ENCODE results near the gene EVC2. TPM values are rescaled to one million over a fixed set of nuclear protein-coding genes. Genes with fewer than 3 reads are reported as not detected.

EVC2 gene
- total RNA-seq, 4 donors from 2014 or later, result 0.20 to 10.5 (median 3.9) TPM

- TF ChIP-seq CTCF (IDR thresholded peaks at IDR 0.05) (no peak), POLR2AphosphoS5 (IDR thresholded peaks at IDR 0.05) (no peak), EP300 (IDR thresholded peaks at IDR 0.05; ENCODE audit: low read depth) (no peak)
- no peak for DNase-seq
- Histone ChIP-seq H3K27ac (no peak overlapping the region), H3K27me3 (no peaks in the 10 kb centered on the region), H3K4me3 (no peak overlapping the region), H3K4me1 (no peaks in the 10 kb centered on the region), H3K9me3 (no peaks in the 10 kb centered on the region), H3K36me3 (no peaks in the 10 kb centered on the region)
- intact Hi-C loops (cut with DNase I; ENCODE audit: low total_unique reads) (no loop called here), in situ Hi-C loops (cut with MboI; ENCODE audit: low pct_ligation_motif_present in 1 of 4, low pct_unique_long_range_greater_than_20kb in 1 of 4, low sequenced_read_pairs in 3 of 4) (no loop called here)
- 55 to 90% methylated on average over 2 to 3 of the region's 3 CpGs for WGBS, 2 donors (ENCODE audit: low coverage in 1 of 2)
Observed at GRCh38 chr4:5639556-5639955, 68.8 kb downstream of the EVC2 start.

- 69% methylated on average over 4 of the region's 4 CpGs; no CpG with 5 or more reads in 1 of the 2 donors for WGBS, 2 donors (ENCODE audit: low coverage in 1 of 2)
- H3K9me3 ChIP-seq, result no peaks in the 10 kb centered on the region
- H3K27me3 ChIP-seq, result no peaks in the 10 kb centered on the region
- in situ Hi-C loops (cut with MboI; ENCODE audit: low pct_ligation_motif_present in 1 of 4, low pct_unique_long_range_greater_than_20kb in 1 of 4, low sequenced_read_pairs in 3 of 4) (no loop called here), intact Hi-C loops (cut with DNase I; ENCODE audit: low total_unique reads) (no loop called here)
- H3K4me3 ChIP-seq, result no peak overlapping the region
- no peaks in the 10 kb centered on the region for H3K4me1 ChIP-seq
- DNase-seq, result no peak
- no peak overlapping the region for H3K27ac ChIP-seq
- TF ChIP-seq POLR2A (IDR thresholded peaks at IDR 0.05) (no peak), POLR2AphosphoS5 (IDR thresholded peaks at IDR 0.05) (no peak), EP300 (IDR thresholded peaks at IDR 0.05; ENCODE audit: low read depth) (no peak), CTCF (IDR thresholded peaks at IDR 0.05) (no peak)
- no peaks in the 10 kb centered on the region for H3K36me3 ChIP-seq
Observed at GRCh38 chr4:5638976-5639375, 69.4 kb downstream of the EVC2 start.

- H3K9me3 ChIP-seq, result no peaks in the 10 kb centered on the region
- in situ Hi-C loops (cut with MboI; ENCODE audit: low pct_ligation_motif_present in 1 of 4, low pct_unique_long_range_greater_than_20kb in 1 of 4, low sequenced_read_pairs in 3 of 4), result no loop called here
- H3K36me3 ChIP-seq, result no peaks in the 10 kb centered on the region
- no peak for DNase-seq
- H3K4me3 ChIP-seq, result no peak overlapping the region
- no peak overlapping the region for H3K27ac ChIP-seq
- intact Hi-C loops (cut with DNase I; ENCODE audit: low total_unique reads), result no loop called here
- 87 to 94% methylated on average over 2 to 4 of the region's 4 CpGs for WGBS, 2 donors (ENCODE audit: low coverage in 1 of 2)
- H3K27me3 ChIP-seq, result no peaks in the 10 kb centered on the region
- TF ChIP-seq POLR2AphosphoS5 (IDR thresholded peaks at IDR 0.05) (no peak), CTCF (IDR thresholded peaks at IDR 0.05) (no peak), EP300 (IDR thresholded peaks at IDR 0.05; ENCODE audit: low read depth) (no peak), POLR2A (IDR thresholded peaks at IDR 0.05) (no peak)
- H3K4me1 ChIP-seq, result no peaks in the 10 kb centered on the region
Observed at GRCh38 chr4:5638316-5638715, 70.0 kb downstream of the EVC2 start.

- Histone ChIP-seq H3K4me3 (no peak overlapping the region), H3K27me3 (no peaks in the 10 kb centered on the region), H3K4me1 (no peaks in the 10 kb centered on the region), H3K36me3 (no peaks in the 10 kb centered on the region), H3K9me3 (no peaks in the 10 kb centered on the region), H3K27ac (no peak overlapping the region)
- DNase-seq, result no peak
- TF ChIP-seq CTCF (IDR thresholded peaks at IDR 0.05), result no peak
- no peak for TF ChIP-seq EP300 (IDR thresholded peaks at IDR 0.05; ENCODE audit: low read depth)
- TF ChIP-seq POLR2AphosphoS5 (IDR thresholded peaks at IDR 0.05), result no peak
- no peak for TF ChIP-seq POLR2A (IDR thresholded peaks at IDR 0.05)
- intact Hi-C loops (cut with DNase I; ENCODE audit: low total_unique reads), result no loop called here
- 88% methylated on average over 2 to 13 of the region's 13 CpGs for WGBS, 2 donors (ENCODE audit: low coverage in 1 of 2)
- in situ Hi-C loops (cut with MboI; ENCODE audit: low pct_ligation_motif_present in 1 of 4, low pct_unique_long_range_greater_than_20kb in 1 of 4, low sequenced_read_pairs in 3 of 4), result no loop called here
Observed at GRCh38 chr4:5636766-5637670, 71.3 kb downstream of the EVC2 start.
